Measurements from ENCODE around the gene CNTN2. TPM values are rescaled to one million over a fixed set of nuclear protein-coding genes. Genes with fewer than 3 reads are reported as not detected.
A peak's percentile ranks its signal among the peaks of the same experiment; 100 is the strongest.

CNTN2 gene
- total RNA-seq, 1 donor, result not detected

GRCh38 chr1:205062895-205063294 lies 19.9 kb downstream of the CNTN2 start:
- TF ChIP-seq CTCF (IDR thresholded peaks at IDR 0.05; ENCODE audit: extremely low read depth, low read depth, low read length), result no peak
- no peaks in the 10 kb centered on the region for H3K9me3 ChIP-seq (ENCODE audit: low read depth, low read length)
- no peaks in the 10 kb centered on the region for H3K79me2 ChIP-seq (ENCODE audit: insufficient read depth, low read length)
- H3K36me3 ChIP-seq (ENCODE audit: insufficient read depth, low read length), result no peaks in the 10 kb centered on the region
- peaks cover 5% of the 10 kb centered on the region for H3K27me3 ChIP-seq (ENCODE audit: insufficient read depth, low read length)
- no peak overlapping the region for H2AFZ ChIP-seq (ENCODE audit: low read length)
- peak; percentile 56 for DNase-seq (ENCODE audit: insufficient read length, low spot score, missing footprints)
- no peak overlapping the region for H3K4me2 ChIP-seq (ENCODE audit: insufficient read depth, low read length)
- H3K4me1 ChIP-seq (ENCODE audit: insufficient read depth, low read length), result no peaks in the 10 kb centered on the region
- H3K4me3 ChIP-seq (ENCODE audit: insufficient read depth, low read length), result no peak overlapping the region
- no peaks in the 10 kb centered on the region for H4K20me1 ChIP-seq (ENCODE audit: insufficient read depth, low read length)
- no peak overlapping the region for H3K27ac ChIP-seq (ENCODE audit: low read depth, low read length)

GRCh38 chr1:205064301-205064700 lies 21.3 kb downstream of the CNTN2 start:
- H3K4me3 ChIP-seq (ENCODE audit: insufficient read depth, low read length), result no peak overlapping the region
- TF ChIP-seq CTCF (IDR thresholded peaks at IDR 0.05; ENCODE audit: extremely low read depth, low read depth, low read length), result no peak
- H3K4me2 ChIP-seq (ENCODE audit: insufficient read depth, low read length), result no peak overlapping the region
- no peak overlapping the region for H2AFZ ChIP-seq (ENCODE audit: low read length)
- H3K4me1 ChIP-seq (ENCODE audit: insufficient read depth, low read length), result no peaks in the 10 kb centered on the region
- H3K36me3 ChIP-seq (ENCODE audit: insufficient read depth, low read length), result no peaks in the 10 kb centered on the region
- no peaks in the 10 kb centered on the region for H3K79me2 ChIP-seq (ENCODE audit: insufficient read depth, low read length)
- H3K9me3 ChIP-seq (ENCODE audit: low read depth, low read length), result no peaks in the 10 kb centered on the region
- no peaks in the 10 kb centered on the region for H4K20me1 ChIP-seq (ENCODE audit: insufficient read depth, low read length)
- no peak overlapping the region for H3K27ac ChIP-seq (ENCODE audit: low read depth, low read length)
- DNase-seq (ENCODE audit: insufficient read length, low spot score, missing footprints), result peak; percentile 65
- peaks cover 5% of the 10 kb centered on the region for H3K27me3 ChIP-seq (ENCODE audit: insufficient read depth, low read length)

- H3K9me3 ChIP-seq (ENCODE audit: low read depth, low read length), result no peaks in the 10 kb centered on the region
- no peak overlapping the region for H2AFZ ChIP-seq (ENCODE audit: low read length)
- no peaks in the 10 kb centered on the region for H3K36me3 ChIP-seq (ENCODE audit: insufficient read depth, low read length)
- peak; percentile 31 for DNase-seq (ENCODE audit: insufficient read length, low spot score, missing footprints)
- H3K4me1 ChIP-seq (ENCODE audit: insufficient read depth, low read length), result no peaks in the 10 kb centered on the region
- H3K27ac ChIP-seq (ENCODE audit: low read depth, low read length), result no peak overlapping the region
- H3K27me3 ChIP-seq (ENCODE audit: insufficient read depth, low read length), result peaks cover 5% of the 10 kb centered on the region
- H3K79me2 ChIP-seq (ENCODE audit: insufficient read depth, low read length), result no peaks in the 10 kb centered on the region
- H3K4me3 ChIP-seq (ENCODE audit: insufficient read depth, low read length), result no peak overlapping the region
- H4K20me1 ChIP-seq (ENCODE audit: insufficient read depth, low read length), result no peaks in the 10 kb centered on the region
- TF ChIP-seq CTCF (IDR thresholded peaks at IDR 0.05; ENCODE audit: extremely low read depth, low read depth, low read length), result no peak
- no peak overlapping the region for H3K4me2 ChIP-seq (ENCODE audit: insufficient read depth, low read length)
Observed at GRCh38 chr1:205064741-205065316, 21.8 kb downstream of the CNTN2 start.

- H4K20me1 ChIP-seq (ENCODE audit: insufficient read depth, low read length), result no peaks in the 10 kb centered on the region
- no peak overlapping the region for H3K4me2 ChIP-seq (ENCODE audit: insufficient read depth, low read length)
- no peaks in the 10 kb centered on the region for H3K4me1 ChIP-seq (ENCODE audit: insufficient read depth, low read length)
- no peaks in the 10 kb centered on the region for H3K36me3 ChIP-seq (ENCODE audit: insufficient read depth, low read length)
- H3K27ac ChIP-seq (ENCODE audit: low read depth, low read length), result no peak overlapping the region
- TF ChIP-seq CTCF (IDR thresholded peaks at IDR 0.05; ENCODE audit: extremely low read depth, low read depth, low read length), result no peak
- no peak overlapping the region for H3K4me3 ChIP-seq (ENCODE audit: insufficient read depth, low read length)
- peaks cover 5% of the 10 kb centered on the region for H3K27me3 ChIP-seq (ENCODE audit: insufficient read depth, low read length)
- no peak overlapping the region for H2AFZ ChIP-seq (ENCODE audit: low read length)
- DNase-seq (ENCODE audit: insufficient read length, low spot score, missing footprints), result peak; percentile 27
- H3K9me3 ChIP-seq (ENCODE audit: low read depth, low read length), result no peaks in the 10 kb centered on the region
- H3K79me2 ChIP-seq (ENCODE audit: insufficient read depth, low read length), result no peaks in the 10 kb centered on the region
Observed at GRCh38 chr1:205065666-205066065, 22.7 kb downstream of the CNTN2 start.
